ENCODE results near the gene ZSCAN32.

ZSCAN32 gene

DNA sequence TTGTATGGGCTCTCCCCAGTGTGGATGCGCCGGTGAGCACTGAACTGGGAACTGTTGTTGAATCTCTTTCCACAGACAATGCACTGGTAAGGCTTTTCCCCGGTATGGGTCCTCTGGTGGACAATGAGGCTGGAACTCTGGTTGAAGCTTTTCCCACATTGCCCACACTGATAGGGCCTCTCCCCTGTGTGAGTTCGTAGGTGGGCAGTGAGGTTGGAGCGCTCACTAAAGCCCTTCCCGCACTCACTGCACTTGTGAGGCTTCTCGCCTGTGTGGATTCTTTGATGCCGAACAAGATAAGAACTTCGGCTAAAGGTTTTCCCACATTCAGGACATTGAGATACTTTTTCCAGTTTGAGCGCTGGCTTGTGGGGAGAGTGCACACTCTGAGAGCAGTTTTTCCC is 17.8 kb downstream of the ZSCAN32 start:
- no peak for DNase-seq (ENCODE audit: low read depth)
- no peak overlapping the region for H3K4me3 ChIP-seq (ENCODE audit: control insufficient read depth, low read depth, low read length)
- TF ChIP-seq CTCF (conservative IDR thresholded peaks at IDR 0.05; ENCODE audit: control insufficient read depth, insufficient read depth, low read depth, low read length) = no peak

GRCh38 chr16:3377917-3378316 is 22.9 kb downstream of the ZSCAN32 start:
- no peak for DNase-seq (ENCODE audit: low read depth)
- TF ChIP-seq CTCF (conservative IDR thresholded peaks at IDR 0.05; ENCODE audit: control insufficient read depth, insufficient read depth, low read depth, low read length) = no peak
- H3K4me3 ChIP-seq (ENCODE audit: control insufficient read depth, low read depth, low read length) = no peak overlapping the region

- no peak for TF ChIP-seq CTCF (conservative IDR thresholded peaks at IDR 0.05; ENCODE audit: control insufficient read depth, insufficient read depth, low read depth, low read length)
- no peak for DNase-seq (ENCODE audit: low read depth)
- no peak overlapping the region for H3K4me3 ChIP-seq (ENCODE audit: control insufficient read depth, low read depth, low read length)
Observed at GRCh38 chr16:3375680-3376079, 25.1 kb downstream of the ZSCAN32 start.

DNA sequence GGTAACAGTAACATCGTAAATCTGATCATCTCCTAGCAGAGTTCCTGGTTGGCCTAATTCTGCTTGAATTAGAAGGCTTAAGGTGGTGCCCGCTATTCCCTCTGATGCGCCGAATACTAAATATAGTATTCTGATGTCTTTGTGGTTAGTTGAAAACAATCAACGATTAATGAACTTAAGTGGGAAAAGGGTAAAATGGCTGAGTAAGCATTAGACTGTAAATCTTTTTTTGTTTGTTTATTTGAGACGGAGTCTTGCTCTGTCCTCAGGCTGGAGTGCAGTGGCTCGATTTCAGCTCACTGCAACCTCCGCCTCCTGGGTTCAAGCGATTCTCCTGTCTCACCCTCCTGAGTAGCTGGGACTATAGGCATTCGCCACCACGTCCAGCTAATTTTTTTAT is 31.7 kb downstream of the ZSCAN32 start:
- no peak for DNase-seq (ENCODE audit: low read depth)
- no peak for TF ChIP-seq CTCF (conservative IDR thresholded peaks at IDR 0.05; ENCODE audit: control insufficient read depth, insufficient read depth, low read depth, low read length)
- H3K4me3 ChIP-seq (ENCODE audit: control insufficient read depth, low read depth, low read length) = no peak overlapping the region

DNA sequence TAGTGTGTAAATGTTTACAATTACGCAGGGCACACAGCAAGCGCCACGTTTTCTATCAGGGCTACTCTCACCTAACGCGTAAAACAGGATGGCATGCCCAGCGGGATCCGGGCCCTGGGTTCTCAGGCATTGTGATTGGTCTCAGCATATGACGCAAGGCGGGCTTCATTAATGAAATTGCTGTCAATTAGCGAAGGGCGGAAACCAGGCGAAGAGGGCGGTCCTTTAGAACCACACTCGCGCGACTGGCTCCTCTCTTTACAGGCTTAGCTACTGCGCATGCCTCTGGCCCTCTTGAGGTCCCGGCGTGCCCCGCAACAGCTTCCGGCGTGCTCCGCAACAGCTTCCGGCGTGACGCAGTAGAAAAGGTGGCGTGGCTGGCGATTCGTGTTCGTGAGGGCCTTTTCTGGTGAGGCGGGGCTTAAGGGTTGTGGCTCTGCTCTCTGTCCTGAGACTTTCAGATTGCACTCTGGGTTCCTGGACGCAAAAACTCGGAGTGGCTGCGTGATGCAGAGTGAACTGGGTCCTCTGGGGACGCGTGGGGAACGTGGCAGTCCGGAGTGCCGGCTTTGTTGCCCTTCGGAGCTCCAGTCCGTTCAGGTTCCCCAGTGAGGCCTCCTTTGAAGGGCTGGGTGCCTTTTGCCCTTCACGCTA is 35.9 kb downstream of the ZSCAN32 start:
- H3K4me3 ChIP-seq (ENCODE audit: control insufficient read depth, low read depth, low read length) = peak overlapping the region; percentile 62
- DNase-seq (ENCODE audit: low read depth) = peak; percentile 96
- no peak for TF ChIP-seq CTCF (conservative IDR thresholded peaks at IDR 0.05; ENCODE audit: control insufficient read depth, insufficient read depth, low read depth, low read length)

DNA sequence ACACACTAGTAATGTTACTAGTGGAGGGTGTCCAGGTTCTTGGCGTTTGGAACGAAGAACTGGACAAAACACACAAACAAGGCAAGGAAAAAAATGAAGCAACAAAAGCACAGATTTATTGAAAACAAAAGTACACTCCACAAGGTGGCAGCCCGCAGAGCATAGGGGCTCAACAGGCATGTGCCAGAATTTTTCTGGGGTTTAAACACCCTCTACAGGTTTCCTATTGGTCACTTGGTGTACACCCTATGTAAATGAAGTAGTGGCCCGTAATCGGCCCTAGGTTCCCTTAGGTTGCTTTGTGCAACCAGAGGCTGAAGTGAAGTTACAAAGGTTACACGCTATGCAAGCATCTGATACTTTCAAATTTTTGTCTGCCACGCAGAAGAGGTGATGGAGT is 37.0 kb downstream of the ZSCAN32 start:
- no peak for DNase-seq (ENCODE audit: low read depth)
- TF ChIP-seq CTCF (conservative IDR thresholded peaks at IDR 0.05; ENCODE audit: control insufficient read depth, insufficient read depth, low read depth, low read length) = no peak
- H3K4me3 ChIP-seq (ENCODE audit: control insufficient read depth, low read depth, low read length) = no peak overlapping the region

DNA sequence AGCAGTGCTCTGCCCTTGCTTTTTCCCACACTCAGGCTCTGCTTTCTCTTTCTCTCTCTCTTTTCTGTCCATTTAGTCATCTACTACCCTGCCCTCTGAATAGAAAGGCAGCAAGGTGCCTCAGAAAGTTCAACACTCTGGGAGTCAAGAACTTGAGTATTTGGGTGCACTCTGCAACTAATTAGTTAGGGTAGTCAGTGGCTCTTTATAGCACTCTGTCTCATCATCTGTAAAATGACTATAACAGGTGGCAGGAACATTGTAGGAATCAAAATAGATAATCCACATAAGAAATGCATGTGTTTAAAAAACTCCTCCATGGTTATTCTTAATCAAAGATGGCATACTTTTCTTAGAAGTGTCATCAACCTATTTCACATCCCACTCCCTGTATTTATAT is 37.9 kb downstream of the ZSCAN32 start:
- no peak for TF ChIP-seq CTCF (conservative IDR thresholded peaks at IDR 0.05; ENCODE audit: control insufficient read depth, insufficient read depth, low read depth, low read length)
- DNase-seq (ENCODE audit: low read depth) = no peak

More for the DNA sequence above, 37.9 kb downstream of the ZSCAN32 start:
- H3K4me3 ChIP-seq (ENCODE audit: control insufficient read depth, low read depth, low read length) = no peak overlapping the region
